ENCODE data around the gene HIBCH.
"Not testable (repeated sequence)": the region's sequence is repeated elsewhere in the genome, so short reads cannot be mapped to it uniquely, and the experiment has no call there.

HIBCH gene

GRCh38 chr2:190182071-190182524, 137.5 kb downstream of the HIBCH start:
- DNase-seq = no peak

DNA sequence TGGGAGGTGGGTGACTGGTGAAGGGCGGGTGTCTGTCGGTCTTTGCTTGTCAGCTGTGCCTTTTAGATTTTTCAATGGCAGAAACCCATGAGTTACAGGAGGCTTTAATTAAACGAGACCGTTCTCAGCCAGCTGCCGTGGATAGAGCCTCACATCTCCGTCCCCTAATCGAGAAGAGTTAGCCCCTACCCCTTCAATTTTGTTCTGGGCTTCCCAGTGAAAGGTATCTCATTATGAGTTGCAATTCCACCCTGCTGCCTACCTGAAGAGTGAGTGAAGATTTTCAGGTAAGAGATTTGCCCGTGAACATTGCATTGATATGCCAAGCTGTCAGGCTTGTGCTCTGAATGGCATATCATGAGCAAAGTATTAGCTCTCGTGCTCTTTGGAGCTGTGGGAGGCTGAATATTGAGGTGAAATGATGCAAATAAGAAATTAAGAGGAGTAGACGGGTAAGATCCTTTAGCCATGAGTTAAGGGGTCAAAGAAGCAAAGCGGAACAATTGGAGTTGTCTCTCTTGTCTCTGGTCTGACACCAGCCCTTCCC, 138.4 kb downstream of the HIBCH start:
- no peak for DNase-seq

DNA sequence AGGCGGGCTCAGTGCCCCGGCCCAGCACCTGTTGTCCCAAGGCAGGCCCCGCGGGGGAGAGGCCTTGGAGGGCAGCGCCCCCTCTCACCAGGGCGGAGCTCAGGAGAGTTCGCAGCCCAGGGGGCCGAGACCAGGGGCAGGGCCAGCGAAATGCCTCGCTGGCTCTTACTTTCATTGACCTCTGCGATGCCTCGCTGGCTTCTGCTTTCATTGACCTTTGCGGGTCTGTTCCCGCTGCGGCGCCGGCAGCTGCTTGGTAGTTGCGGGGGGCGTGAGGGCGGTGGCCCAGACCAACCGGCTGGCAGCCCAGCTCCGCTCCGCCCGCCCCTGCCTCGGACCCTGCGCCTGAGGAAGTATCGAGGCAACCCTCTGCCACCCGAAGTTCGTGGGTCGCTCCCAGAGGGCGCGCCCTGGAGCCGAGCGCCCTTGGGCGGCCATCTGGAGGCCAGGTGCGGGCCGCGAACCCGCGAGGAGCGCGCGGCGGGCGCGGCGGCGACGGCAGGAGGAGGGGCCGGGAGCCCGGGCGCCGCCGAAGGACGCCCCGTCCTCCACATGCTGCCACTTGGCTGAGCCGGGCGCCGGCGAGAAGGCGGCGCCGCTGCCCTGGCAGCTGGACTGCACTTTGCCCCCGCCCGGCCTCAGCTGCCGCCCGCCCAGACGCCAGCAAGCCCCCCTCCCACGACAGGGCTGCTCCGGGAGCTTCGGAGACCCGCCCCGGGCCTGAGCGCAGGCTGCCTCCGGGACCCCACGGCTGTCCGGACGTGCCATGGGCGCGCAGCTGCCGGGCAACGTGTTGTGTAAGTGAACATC, 139.1 kb downstream of the HIBCH start:
- peak; percentile 19 for DNase-seq

- no peak for DNase-seq
Measured at GRCh38 chr2:190179754-190180312, 139.8 kb downstream of the HIBCH start.

DNA sequence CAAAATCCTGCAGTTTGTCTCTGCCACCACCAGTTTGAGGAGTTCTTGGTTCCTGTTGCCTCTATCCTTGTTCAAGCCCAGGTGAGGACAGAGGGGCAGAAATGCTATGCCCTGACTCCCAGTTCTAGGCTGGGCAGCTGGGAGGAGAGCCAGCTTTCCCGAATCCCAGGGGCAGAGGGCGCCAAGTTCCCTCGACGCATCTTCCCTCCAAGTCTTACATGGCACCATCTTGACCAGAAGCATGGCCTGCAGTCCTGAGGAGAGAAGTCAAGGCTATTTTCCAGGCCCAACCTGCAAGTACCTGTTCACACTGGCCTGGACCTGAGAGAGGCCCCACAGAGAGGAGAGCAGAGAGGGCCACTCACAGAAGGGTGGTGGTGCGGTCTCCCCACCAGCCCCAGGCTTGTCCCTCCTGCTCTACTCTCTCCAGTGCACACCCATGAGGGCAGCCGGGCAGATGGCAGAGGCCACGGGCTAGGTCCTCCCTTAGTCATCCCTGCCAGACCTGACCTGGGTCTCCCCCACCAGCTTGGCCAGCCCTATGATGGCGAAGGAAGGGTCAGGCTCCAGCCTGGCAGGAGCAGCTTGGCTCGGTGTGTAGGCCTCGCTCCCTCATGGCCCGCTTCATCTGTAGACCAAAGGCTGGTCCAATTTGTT, 141.4 kb downstream of the HIBCH start:
- no peak for DNase-seq

GRCh38 chr2:190177249-190178040, 142.2 kb downstream of the HIBCH start:
- DNase-seq = no peak

GRCh38 chr2:190173392-190173791, 146.2 kb downstream of the HIBCH start:
- no peak for DNase-seq

- no peak for DNase-seq
Measured at GRCh38 chr2:190170673-190171072, 149.0 kb downstream of the HIBCH start.

DNA sequence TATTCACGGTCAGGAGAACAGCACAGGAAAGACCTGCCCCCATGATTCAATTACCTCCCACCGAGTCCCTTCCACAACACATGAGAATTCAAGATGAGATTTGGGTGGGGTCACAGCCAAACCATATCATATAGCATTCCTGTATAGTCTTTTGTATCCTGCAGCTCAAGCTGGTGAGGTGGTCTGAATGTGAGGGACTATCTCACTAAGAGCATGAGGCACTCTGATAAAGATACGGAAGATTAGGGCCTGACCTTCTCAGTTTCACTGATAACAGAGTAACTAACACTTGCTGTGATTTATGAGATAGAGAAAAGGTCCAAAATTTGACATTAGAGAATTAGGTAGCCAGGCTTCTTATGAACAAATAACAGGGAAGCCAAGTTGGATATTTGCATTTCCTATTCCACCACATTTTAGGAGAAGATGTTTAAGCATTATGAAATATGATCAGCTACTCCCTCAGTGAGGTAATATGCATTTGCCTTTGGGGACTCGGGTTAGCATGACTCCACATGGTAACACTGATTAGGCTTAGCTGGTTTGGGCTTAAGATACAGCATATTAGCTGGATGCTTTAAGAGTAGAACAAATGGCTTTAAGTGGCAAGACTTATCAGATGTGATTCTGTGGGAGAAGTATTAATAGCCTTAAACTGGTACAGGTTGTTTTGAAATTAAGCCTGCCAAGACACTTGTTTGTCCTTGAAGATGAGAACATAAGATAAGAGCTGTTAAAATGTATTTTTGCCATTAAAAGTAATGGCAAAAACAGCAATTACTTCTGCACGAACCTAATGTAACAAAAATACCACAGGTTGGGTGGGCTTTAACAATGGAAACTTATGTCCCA, 150.2 kb downstream of the HIBCH start:
- DNase-seq = no peak

DNA sequence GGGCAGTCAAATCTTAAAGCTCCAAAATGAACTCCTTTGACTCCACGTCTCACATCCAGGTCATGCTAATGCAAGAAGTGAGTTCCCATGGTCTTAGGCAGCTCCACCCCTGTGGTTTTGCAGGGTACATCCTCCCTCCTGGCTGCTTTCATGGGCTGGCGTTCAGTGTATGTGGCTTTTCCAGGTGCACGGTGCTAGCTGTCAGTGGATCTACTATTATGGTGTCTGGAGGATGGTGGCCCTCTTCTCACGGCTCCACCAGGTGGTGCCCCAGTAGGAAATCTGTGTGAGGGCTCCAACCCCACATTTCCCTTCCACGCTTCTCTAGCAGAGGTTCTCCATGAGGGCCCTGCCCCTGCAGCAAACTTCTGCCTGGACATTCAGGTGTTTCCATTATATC, 151.9 kb downstream of the HIBCH start:
- no peak for DNase-seq

DNA sequence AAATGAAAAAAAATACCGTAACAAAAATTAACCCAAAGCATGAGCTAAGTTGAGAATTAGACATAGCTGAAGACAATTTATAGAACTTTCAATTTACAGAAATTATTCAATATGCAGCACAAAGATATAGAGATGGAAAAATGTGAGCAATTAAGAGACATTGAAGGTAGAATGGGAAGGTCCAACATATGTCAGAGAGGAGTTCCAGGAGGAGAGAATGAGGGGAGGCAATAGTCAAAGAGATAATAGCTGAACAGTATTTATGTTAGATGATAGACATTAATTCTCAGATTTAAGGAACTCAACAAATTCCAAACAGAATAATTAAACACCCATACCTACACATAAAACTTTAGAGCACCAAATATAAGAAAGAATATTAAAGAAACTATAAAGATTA, 154.1 kb downstream of the HIBCH start:
- no peak for DNase-seq

DNA sequence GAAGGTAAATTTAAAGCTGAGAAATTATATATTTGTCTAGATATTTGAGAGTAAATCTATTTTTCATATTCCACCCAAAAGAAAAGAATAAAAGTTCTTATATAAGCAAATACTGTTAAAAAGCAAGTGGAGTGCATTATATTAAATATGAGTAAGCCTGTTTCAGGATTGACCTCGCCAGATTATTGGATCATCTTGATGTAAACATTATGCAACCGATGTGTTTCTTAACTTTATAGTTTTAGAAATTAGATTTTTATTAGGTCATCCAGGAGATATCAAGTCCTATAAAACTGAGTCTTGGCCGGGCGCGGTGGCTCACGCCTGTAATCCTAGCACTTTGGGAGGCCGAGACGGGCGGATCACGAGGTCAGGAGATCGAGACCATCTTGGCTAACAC, 156.8 kb downstream of the HIBCH start:
- DNase-seq = no peak

GRCh38 chr2:190159453-190159852, 160.2 kb downstream of the HIBCH start:
- no peak for DNase-seq

GRCh38 chr2:190158798-190159434, 160.7 kb downstream of the HIBCH start:
- DNase-seq = no peak

DNA sequence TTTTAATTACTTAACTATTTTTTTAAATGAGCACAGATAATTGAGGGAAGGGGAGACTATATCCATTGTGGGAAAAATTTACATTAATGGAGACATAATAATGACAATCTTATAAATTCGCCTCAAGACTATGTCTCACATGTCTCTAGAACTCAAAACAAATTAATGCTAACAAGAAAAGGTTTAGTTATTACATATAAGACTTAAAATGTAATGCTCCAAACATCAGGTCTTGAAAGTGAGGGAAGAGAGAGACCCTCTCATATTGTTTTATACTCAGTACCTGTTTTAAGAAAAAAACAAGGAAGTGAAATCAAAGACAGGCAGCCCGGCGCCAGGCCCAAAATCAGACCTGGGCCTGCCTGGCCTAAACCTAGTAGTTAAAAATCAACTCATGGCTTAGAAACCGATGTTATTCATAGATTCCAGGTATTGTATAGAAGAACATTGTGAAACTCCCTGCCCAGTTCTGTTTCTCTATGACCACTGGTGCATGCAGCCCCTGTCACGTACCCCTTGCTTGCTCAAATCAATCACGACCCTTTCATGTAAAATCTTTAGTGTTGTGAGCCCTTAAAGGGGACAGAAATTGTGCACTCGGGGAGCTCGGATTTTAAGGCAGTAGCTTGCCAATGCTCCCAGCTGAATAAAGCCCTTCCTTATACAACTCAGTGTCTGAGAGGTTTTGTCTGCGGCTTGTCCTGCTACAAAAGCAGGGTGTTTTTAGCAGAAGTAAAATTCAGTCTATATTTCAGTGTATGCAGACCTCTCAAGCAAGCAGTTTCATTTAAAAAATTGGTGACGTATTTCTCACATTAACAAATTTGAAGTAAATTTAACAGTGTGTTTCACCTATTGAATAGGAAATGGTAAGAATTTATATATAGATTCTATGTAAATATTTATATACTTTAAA, 161.8 kb downstream of the HIBCH start:
- not testable (repeated sequence) for DNase-seq

- no peak for DNase-seq
Measured at GRCh38 chr2:190156530-190157212, 163.0 kb downstream of the HIBCH start.
